TTC549 (cell line): ENCODE results near the gene TNIP2.

Experiments used
- FAIRE-seq: peaks from 2 replicates; lab custom pipeline; 2012; peaks lifted over from hg19 to GRCh38; lab: Jason Lieb, UNC

The TNIP2 gene, protein sequence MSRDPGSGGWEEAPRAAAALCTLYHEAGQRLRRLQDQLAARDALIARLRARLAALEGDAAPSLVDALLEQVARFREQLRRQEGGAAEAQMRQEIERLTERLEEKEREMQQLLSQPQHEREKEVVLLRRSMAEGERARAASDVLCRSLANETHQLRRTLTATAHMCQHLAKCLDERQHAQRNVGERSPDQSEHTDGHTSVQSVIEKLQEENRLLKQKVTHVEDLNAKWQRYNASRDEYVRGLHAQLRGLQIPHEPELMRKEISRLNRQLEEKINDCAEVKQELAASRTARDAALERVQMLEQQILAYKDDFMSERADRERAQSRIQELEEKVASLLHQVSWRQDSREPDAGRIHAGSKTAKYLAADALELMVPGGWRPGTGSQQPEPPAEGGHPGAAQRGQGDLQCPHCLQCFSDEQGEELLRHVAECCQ

DNA sequence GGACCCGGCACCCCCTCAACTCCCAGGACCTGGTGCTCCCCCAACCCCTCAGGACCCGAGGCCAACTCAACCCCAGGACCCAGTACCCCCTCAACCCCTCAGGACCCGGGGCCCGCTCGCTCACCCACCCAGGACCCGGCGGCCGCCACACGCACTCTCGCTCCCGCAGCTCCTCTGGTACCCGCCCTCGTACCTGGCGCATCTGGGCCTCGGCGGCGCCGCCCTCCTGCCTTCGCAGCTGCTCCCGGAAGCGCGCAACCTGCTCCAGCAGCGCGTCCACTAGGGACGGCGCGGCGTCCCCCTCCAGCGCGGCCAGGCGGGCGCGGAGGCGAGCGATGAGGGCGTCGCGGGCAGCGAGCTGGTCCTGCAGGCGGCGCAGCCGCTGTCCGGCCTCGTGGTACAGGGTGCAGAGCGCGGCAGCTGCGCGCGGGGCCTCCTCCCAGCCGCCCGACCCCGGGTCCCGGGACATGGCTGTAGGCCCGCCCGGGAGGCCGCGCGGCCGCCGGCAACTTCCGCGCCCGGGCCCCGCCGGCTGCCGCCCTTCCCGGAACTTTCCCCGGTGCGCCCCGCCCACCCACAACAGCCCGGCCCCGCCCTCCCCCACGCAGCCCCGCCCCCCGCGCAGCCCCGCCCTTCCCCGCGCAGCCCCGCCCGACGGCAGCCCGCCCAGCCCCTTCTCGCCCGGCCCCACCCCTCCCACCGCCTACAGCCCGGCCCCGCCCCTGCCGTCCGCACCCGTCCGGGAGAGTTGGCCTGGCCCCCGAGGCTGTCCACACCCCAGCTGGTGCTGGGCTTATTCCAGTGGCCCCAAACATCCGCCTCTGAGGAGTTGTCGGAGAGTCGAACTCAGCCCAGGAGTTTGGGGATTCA is at the start of gene TNIP2:
Gene TNIP2 (minus strand): TSS at position 516 of the 870 bp plus-strand sequence. CDS start 47 bp downstream, at position 469.
- no peak for FAIRE-seq

DNA sequence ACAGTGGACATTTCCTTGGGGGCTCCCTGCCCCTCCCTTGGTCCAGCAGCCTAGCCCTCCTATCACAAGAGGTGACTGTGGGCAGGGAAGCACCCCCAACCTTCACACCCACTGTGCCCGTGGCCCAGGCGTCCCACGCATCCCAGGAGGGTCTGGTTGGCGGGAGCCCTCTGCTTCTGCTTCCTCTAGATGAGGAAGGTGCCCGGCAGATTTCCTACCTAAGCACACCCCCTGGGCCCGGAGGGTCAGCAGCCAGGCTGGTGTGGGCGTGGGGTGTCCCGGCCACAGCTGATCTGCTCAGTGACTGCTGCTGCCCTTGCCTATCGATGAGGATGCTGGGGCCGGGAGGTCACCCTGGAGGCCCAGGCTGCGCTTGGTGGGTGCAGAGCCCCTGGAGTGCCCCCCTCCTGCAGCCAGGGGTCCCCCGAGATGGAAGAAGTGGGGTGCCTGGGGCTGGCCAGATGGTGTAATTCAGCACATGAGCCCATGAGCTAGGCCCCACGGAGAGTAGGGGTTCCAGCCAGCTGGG is 48.9 kb upstream of the TNIP2 start:
- FAIRE-seq, result no peak

DNA sequence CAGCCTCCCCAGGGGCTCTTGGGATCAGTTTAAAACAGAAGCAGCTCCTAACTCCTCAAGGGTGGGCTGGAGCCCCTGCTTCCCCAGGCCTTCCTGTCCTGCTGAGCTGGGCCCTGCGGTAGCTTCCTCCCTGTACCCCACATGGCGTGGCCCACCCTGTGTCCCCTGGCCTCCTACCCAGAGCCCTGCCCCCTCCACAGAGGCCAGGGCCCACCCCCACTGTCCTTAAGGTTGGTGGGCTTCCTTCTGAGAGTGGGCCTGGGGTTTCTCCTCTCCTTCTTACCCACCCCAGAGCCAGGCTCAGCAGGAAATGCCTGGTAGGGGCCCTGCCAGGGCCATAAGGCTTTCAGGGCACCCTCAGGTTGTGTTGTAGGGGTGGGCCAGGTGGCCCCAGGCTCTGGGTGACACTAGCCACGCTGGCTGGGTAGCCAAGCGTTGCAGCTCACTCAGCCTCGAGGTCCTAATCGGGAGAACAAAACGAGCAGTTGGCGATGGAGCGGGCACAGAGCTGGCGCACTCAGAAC is 48.4 kb upstream of the TNIP2 start:
- no peak for FAIRE-seq

DNA sequence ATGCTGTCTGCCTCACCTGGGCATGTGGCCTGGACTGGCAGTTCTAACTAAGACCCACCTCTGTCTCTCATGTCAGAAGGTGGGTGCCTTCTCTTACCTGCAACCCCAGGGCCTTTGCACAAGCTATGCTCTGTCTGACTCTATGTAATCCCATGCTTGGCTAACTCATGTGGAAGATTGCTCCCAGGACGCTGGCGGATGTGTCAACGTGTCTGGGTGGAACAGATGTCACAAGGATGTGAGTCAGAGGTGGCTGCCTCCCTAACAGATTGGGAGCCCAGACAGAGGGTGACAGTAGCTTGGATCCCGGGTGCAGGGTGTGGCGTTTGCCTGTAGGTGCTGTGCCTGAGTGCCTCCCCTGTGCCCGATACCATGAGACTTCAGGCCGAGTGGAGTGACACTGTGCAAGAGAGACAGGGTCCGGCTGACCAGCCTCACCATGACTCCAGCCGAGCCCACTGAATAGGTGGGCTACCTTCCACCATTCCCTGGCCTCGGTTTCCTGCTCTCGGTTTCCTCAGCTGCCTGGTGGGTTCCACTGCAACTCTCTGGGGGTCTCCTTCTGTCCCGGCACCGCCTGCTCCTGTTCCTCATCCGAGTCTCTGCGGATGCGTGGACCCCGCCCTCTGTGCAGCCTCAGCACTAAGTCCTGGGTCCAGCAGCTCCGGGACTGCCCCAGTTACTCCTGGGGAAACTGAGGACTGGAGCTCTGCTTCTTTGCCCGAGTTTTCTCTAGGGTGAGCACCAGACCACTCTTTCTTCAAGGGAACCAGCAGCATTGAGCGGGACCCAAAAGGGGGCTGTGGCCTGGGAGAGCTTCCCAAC is 47.7 kb upstream of the TNIP2 start:
- no peak for FAIRE-seq

DNA sequence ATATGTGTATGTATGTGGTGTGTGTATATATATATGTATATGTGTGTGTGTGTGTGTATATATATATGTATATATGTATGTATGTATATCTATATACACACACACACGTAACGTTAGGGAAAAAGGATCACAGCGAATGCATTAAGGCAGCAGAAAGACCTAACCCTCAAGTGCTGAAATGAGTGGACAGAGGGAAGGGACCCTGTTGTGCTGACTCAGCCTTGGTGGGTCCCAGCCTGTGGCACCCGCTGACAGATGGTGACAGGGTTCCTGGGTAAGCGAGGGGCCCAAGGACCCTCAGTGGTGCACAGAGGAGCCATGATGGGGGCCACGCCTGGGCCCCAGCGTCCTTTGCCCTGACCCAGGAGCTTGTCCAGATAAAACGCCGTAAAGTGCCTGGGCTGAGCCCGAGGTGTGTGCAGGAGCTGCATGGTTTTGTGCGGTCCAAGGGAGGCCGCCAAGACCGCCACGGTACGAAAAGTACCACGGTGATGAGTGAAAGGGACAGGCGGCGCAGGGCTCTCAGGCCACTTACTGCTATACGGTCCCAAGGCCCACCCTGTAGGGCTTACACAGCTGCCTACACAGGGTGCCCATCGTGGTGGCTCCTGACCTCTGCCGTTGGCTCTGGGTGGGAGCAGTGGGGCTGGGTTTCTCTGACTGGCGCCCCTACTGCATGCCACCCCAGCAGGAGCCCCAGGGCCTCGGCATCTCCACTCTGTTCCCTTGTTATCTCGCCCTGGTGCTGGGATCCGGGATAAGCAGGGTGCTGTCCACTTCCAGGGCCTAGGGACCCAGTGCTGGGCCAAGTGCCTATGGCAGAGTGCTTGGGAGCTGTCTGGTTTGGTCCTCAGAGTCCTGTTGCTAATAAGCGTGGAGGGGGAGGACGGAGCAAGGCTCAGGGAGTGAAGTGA is 46.7 kb upstream of the TNIP2 start:
- no peak for FAIRE-seq

DNA sequence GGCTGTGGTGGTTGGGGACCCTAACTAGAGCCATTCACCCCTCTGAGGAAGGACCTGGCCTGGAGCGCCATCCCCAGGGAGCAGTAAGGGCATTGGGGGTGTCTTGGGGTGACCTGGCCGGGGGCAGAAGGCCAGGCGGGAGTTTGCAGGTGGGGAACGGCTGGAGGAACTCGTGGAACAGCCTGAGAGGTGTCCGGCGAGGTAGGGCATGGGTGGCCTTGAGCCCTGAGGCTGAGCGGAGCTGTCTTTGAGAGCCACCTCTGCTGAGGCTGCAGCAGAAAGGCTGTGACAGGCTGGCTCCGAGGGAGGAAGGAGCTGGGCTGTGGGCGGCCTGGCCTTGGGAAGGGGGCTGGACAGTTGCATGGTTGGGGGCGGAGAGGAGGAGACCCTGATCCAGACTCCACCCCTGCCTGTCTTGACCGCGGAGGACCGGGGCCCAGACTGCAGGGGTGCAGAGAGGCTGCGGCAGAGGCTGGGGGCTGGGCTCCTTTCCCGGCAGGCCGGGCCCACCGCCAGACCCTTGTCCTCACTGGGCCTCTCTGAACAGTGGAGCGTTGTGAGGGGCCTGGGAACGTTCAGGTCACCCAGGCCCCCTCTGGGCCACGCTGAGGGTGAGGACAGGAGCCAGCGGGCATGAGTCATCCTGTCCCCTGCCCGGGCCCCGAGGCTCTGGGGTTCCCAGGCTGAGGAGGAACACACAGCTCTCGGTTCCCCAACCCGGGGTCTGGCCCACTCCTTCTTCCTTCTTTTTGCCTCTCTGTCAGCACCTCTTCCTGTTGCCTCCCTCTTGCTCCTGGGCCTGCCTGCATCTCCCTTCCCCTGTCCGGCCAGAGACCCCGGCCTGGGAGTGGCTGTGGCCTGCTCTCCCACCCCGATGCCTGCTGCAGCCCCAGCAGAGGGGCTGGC is 44.8 kb upstream of the TNIP2 start:
- FAIRE-seq, result no peak

DNA sequence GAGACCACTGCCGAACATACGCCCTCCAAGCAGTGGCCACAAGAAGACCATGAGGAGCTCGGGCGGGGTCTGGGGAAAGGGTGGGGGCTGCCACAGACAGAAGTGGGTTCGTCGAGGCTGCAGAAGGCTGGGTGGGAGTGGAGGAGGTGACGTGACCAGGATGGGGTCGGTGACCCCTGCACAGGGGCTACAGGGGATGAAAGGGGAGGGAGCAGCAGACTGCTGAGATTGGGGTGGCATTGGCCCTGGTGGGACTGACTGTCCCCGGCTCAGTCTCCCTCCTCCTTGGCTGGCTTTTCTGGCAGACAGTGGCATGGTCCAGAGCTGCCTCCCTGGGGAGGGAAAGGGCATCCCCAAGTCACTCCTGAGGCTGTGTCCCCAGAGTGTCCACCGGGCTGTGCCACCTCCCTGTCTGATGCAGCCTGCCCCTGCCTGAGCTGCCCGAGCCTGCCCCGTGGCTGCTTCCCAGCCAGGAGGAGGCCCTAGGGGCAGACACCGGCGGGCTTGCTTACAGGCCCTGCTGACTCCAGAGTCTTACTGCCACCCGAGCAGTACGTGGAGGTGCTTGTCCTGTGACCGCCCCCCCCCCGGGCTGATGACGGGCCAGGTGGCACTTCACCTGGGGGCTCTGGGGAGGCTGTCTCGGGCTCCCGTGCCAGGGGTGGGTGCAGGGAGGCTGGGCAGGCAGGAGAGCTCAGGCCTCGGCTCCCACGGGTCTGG is 44.0 kb upstream of the TNIP2 start:
- FAIRE-seq, result no peak

DNA sequence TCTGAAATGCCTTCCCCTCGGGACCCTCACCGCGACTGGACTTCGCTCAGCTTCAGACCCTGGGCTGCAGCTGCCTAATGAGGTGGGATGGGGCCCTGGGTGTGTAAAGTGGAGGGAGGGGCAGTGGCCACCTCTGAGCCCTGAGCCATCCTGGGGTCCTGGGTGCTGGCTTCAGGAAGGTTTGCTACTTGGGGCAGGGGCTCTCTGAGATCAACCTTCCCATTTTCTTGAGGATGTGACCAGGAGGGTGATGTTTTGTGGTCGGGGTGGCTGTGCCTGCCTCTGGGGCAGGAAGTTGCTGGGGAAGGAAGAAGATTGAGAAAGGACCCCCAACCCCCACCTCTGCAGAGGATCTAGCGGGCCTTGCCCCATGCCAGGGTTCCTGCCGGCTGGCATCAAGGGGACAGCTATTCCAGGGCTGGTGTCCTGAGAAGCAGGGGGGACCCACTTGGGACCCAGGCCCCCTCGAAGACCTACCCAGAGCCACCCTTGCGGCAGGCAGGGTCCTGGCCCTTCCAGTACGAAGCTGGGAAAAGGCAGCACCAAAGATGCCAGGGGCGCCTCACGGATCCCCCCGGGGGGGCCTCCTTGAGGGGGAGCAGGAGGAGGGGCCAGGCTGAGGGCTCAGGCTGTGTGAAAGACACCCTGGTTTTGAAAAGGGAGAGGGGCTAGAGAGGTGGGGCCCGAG is 43.2 kb upstream of the TNIP2 start:
- no peak for FAIRE-seq

DNA sequence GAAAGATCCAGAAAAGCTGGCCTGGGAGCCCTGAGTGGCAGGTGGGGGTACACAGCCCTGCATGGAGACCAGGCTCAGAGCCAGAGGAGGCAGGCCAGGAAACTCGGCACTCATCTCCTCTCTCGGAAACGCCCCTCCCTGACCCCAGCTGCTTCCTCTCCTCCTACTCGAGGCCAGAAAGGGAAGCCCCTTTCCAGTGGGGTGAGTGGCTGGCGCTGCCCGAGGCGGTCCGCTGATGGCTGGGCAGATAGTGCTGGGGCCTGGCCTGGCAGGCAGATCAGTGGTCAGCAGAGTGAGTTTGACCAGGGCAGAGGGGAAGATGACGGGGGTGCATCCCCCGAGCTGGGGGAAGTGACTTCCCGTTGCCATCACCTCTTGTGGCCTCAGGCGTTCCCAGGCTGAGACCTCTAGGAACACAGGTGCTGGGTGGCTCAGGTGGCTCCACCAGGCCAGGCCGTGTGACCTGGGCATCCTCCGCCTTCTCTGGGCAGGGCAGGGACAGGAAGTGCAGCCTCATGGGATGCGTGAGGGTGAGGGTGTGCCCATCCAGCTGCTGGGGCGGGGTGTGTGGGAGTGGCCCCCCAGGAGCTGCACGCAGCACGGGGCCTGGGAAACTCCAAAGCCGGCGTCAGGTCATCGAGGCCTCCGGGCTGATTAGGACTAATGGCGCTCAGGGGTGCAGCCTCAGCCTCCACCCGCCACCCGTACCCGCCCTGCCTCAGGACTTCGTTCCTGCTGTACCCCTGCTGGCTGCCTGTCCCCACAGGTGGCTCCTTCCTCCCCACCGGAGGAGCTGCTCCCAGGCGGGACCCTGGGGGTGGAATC is 42.5 kb upstream of the TNIP2 start:
- FAIRE-seq, result no peak

DNA sequence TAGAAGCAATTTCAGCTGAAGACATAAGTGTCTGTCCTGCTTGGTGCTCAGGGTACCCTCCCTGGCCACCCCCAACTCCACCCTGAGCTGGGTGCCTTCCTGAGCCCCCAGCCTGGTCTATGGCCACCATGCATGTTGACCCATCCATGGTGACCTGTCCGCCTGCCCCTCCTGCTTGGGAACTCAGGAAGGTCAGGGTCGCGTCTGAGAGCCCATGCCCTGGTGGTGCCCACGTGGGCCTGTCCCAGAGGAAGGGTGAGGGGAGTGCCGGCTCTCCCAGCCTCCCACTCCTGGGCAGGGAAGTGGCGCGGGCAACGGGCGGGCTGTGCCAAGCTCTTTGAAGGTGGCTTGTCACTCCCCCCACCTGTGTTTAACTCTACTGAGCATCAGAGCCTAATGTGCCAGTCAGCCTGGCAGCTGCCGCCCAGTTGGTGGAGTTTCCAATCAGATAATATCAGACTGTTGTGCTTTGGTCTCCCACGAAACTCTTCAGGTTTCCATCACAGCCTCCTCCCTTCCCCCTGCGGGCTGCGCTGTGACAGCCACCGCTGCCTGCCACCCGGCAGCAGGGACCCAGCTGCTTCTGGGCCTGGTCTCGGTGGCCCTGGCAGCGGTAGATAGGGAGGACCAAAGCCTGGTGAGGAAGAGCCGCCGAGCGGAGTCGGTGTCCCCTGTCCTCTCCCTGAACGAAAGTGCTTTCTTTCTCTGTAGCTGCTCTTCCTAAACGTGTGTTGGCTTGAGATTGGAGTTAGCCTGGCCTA is 41.6 kb upstream of the TNIP2 start:
- FAIRE-seq, result no peak

DNA sequence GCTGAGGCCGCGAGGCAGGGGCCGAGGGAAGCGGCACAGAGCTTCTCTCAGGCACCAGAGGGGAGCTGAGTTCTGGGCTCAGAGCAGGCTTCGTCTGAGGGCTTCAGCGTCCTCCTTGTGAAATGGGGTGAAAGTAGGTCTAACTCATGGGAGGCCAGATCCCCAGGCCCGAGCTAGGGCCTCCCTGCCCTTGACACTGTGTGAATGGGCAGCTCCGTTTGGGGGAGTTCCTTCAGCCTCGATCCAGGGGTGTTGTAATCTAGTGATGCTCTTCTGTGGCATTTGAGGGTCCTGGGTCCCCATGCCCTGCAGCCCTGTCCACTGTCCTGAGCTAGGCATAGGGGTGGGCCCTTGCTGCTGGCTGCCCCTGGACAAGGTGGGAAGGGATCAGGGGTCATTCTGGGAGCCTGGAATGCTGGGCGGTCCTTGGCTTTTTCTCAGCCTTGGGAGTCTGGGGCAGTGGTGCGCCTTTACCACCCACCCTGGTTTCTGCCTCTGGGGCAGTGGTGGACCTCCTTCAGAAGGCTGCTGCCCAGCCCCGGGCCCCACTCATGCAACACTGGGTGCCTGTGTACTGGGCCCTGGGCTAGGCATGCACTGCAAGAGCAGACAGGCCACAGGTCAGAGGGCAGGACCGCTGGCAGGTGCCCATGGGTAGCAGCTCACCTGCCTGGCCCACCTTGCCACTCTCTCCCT is 40.9 kb upstream of the TNIP2 start:
- FAIRE-seq, result no peak

DNA sequence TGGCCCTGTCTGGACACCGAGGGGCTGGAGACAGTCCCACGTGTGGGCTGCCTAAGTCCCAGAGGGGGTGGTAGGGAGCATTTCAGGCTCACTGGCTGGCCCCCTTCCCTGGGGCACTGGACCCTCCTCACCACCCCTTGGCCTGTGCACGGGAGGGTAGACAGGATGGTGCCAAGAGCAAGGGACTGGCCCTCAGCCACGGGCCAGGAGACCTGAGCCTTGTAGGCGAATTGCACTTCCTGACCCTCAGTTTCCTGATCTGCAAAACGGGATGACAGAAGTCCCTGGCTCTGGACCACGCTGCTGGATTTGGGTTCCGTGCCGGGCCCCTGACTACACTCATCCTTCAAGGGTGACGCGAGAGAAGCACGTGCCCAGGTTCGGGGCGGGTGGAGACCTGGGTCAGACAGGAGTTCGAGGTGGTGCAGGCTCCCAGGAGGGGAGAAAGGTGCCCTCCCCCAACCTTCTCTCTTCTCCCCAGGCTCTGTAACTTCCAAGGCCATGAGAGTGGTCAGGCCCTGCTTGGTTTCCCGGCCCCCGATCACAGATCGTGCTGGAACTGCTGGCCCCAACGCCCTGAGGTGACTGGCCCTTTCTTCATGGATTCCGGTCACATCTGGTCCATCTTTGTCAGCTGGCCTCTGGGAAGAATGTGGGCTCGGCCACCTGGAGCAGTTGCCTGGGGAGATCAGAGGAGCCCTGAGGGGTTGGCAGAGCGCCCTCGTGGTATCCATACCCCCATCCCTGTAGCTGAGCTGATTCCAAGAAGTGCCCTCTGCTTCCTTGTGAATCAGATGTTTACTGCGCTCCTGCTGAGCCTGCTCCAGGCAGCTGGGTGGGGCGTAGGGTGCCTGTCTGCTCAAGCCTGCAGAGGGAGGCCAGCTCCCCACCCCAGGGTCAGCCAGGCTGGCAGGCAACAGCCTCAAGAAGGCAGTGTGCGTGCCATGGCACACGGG is 40.0 kb upstream of the TNIP2 start:
- no peak for FAIRE-seq

DNA sequence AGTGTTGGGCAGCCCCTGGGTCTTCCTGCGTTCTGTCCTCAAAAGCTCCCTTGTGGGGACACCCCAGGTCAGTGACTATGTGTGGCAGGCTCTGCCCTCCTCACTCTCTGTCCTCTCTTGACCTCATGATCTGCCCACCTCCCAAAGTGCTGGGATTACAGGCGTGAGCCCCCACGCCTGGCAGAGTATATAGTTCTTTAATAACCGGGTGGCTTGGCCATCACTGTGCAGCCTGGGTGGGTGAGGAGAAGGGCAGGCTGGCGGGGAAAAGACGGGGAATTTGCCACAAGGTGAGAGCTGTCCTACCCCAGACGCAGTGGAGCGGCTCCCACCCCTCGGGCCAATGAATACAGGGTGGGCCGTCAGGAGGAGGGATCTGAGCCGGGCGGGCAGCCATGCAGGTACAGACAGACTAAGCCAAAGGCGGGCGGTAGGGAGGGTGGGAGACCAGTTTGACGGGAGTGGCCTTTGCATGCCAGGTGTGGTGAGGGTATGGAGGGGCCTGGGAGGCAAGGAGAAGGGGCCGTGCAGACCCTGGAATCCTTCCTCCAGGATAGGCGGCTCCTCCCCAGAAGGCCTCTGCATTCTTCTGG is 39.3 kb upstream of the TNIP2 start:
- no peak for FAIRE-seq

DNA sequence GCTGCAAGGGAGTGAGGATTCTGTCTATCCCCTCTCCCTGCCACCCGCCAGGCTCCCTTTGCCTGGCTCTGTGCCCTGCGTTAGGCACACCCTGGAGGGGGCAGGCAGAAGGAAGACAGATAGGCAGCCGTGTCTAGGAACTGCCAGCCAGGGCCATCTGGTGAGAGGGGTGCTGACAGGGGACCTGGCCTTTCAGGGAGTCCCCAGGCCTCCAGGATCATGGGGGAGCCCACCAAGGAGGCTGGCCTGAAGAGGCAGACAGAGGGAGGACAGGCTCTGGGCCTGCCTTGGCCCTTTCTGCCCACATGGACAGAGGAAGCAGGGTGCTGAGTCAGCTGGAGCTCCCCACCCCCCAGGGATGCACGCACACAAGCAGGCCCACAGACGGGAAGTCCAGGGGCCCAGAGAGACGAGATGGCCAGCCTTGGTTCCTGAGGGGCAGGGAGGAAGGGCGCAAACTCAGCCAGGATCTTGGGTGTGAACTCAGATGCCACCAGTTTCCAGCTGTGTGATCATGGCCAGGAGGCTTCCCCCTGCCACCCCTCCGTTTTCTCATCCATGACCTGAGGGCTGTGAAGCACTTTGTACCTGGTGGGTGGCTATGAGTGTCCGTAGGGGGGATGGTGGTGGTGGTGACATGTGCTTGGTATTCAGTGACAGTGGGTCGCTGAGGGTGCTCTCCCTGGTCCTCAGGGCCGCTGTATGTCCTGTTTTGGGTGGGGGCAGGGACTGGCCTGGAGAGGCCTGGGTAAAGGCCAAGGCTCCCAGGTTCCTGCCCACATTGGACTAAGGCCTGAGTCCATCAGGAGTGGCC is 38.6 kb upstream of the TNIP2 start:
- no peak for FAIRE-seq
